Activated CD8-positive, alpha-beta memory T cell treated with anti-CD3 and anti-CD28 coated beads for 24 hours (primary cell): ENCODE measurements around the gene CCDC71.

Experiments
- DNase-seq: peaks from one replicate; pipeline ENCODE4 v3.0.0-alpha.2; 2020

CCDC71 gene

DNA sequence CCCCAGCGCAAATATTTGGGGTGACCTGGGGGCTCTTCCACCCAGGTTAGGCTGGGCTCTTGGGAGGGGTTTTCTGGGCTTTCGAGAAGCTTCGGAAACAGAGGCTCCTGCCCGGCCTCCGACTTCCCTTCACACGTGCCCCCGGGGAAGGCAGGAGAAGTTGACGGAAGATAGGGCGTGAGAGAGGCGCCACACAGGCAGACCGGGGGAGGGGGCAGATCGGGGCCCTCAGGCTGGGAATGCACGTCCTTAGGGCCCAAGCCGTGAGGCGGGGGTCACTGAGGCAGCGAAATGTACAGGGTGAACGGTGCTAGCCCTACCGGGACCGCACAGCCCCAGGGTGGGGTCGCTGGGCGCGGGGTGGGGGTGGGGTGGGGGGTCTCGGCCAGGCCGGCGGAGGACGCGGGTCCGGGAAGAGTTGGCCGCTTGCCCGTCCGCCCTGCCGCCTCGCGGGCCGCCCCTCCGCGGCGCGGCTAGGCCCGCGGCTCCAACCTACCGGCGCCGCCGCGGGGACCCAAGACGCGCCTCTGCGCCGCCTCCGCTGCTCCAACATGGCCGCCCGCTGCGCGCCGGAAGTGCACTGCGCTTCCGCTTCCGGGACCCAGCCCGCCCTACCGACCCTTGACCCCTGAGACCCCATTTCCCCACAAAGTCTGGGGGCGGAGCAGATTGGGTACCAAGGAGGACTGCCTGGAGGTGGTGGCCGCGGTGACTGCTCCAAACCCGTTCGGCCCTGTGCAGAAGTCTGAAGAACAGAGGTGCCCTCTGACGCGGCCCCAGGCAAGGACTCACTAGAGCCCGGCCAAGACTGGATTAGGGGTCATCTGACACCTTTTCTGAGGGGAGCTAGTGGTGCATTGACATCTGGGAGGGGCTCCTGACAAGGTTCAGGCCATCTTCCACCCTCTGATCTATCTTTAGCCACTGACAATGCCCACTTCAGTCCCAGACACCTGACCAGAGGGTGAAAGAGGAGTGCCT, at the start of gene CCDC71:
Gene CCDC71, minus strand, starts transcription at position 561 of the 981 bp plus-strand sequence. CDS start 2,123 bp downstream, outside the sequence.
- peak; percentile 90 for DNase-seq

GRCh38 chr3:49213998-49214397, 47.9 kb upstream of the CCDC71 start:
- DNase-seq: no peak

DNA sequence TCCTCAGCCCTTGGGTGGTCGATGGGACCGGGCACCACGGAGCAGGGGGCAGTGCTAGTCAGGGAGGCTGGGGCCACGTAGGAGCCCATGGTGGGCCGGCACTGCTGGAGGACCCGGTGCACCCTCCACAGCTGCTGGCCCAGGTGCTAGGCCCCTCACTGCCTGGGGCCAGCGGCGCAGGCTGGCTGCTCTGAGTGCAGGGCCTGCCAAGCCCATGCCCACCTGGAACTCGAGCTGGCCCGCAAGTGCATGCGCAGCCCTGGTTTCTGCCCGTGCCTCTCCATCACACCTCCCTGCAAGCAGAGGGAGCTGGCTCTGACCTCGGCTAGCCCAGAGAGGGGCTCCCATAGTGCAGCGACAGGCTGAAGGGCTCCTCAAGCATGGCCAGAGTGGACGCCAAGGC, 47.4 kb upstream of the CCDC71 start:
- no peak for DNase-seq

GRCh38 chr3:49199900-49200281, 33.8 kb upstream of the CCDC71 start:
- DNase-seq: no peak

- DNase-seq: no peak
Observed at GRCh38 chr3:49199239-49199899, 33.2 kb upstream of the CCDC71 start.

GRCh38 chr3:49198611-49199230, 32.6 kb upstream of the CCDC71 start:
- no peak for DNase-seq

DNA sequence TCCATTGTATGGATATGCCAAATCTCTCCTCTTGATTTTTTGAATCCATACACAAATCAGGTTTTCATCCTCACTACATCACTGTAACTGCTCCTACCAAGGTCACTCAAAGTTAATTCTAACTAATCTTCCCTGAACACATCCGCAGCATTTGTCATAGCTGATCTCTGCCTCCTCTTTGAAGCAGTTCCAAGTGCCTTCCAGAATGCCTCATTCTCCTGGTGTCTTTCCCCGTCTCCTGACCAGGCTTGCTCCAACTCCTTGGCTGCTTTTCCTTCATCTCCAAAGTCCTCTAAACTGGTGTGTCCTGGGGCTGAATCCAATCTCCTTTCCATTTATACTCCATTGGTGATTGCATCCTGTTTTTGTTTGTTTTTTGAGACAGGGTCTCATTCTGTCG, 32.0 kb upstream of the CCDC71 start:
- DNase-seq: no peak

DNA sequence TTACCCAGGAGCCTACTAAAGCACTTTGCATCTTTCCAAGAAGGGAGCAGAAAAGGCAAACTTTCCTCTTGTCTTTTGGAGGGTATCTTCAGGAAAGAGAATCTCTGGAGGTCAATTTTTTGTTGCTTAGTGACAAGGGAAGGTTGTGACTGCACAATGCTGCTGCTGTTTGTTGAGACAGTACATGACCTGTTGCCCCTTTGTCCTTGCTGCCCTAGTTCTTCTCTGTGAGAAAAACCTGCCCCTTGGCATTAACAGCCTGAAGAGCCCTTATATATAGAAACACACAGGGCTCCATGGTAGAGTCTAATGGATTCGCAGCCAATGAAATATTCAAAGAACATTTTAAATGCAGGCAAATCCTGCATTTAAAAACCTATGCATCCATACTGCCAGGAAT, 25.6 kb upstream of the CCDC71 start:
- DNase-seq: no peak

DNA sequence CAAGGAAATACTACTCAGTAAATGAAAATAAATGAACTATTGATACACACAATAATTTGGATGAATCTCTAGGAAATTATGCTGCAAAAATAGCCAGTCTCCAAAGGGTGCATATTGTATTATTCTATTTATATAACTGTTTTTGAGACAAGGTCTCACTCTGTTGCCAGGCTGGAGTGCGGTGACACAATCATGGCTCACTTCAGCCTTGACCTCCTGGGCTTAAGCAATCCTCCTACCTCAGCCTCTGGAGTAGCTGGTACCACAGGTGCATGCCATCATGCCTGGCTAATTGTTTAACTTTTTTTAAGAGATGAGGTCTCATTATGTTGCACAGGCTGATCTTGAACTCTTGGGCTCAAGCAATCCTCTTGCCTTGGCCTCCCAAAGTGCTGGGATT, 17.7 kb upstream of the CCDC71 start:
- no peak for DNase-seq

GRCh38 chr3:49182682-49183081, 16.6 kb upstream of the CCDC71 start:
- DNase-seq: no peak

- DNase-seq: no peak
Observed at GRCh38 chr3:49181351-49181750, 15.2 kb upstream of the CCDC71 start.

DNA sequence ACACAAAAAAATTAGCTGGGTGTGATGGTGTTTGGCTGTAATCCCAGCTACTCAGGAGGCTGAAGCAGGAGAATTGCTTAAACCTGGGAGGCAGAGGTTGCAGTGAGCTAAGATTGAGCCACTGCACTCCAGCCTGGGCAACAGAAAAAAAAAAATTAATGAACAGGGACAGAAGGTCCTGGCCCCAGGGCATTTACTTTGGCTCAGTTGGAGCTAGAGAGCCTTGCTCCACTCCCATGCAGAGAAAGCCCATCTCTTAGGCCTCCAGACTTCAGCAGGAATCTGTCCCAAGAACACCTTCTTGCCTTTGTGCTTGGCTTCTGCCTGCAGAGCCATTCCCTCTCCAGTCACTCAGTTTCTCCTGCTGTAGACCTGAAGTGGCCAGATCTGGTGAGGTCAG, 14.0 kb upstream of the CCDC71 start:
- no peak for DNase-seq

DNA sequence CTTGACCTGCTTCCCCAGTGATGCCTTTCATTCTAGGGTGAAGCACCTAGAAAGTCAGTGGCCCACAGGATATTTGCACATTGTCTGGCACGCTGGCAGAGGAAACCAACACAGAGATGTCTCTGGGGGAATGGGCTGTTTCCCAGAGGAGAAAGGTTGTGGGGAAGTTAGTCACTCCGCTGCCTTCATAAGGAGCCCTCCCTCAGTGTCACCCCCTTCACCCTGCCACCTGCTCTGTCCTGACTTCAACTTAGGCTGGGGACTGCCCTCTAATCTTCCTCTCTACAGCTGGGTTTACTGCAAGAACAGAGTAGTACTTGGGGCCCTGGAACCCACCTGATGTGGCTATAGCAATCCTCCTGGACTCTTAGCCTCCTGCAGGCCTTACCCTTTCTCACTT, 10.9 kb upstream of the CCDC71 start:
- DNase-seq: no peak

DNA sequence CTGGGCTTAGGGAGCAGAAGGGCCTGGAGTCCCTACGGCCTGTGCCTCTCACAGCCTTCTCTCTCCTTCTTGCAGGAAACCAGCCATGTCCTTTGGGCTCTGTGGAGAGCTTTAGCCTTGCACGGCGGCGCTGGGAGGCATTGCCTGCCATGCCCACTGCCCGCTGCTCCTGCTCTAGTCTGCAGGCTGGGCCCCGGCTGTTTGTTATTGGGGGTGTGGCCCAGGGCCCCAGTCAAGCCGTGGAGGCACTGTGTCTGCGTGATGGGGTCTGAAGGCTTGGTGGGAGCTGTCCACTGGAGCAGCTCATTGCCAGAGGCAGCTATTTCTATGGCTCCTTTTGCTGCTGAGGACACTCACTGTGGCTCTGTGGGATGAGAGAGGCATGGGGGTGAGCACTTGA, 9.4 kb upstream of the CCDC71 start:
- no peak for DNase-seq

- no peak for DNase-seq
Observed at GRCh38 chr3:49174397-49174985, 8.4 kb upstream of the CCDC71 start.

DNA sequence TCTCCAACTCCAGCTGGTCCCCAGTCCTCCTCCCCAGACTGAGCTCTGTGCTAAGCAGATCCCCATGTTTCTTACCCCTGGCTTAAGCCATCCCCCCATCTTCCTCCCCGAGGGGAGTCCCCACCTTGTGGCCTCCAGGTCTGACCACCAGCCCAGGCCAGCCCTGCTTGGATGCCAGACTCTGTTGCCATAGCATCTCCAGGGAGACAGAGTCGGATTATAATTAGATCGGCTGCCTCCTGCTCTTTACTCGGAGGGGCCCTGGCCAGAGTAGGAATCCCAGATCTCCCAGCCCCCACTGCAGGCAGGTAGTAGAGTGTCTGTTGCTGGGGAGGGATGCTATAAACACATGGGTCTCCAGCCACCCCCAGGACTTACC, 7.7 kb upstream of the CCDC71 start:
- DNase-seq: no peak

GRCh38 chr3:49173116-49173791, 7.1 kb upstream of the CCDC71 start:
- DNase-seq: no peak

- DNase-seq: no peak
Observed at GRCh38 chr3:49172551-49173041, 6.5 kb upstream of the CCDC71 start.

GRCh38 chr3:49171775-49172500, 5.8 kb upstream of the CCDC71 start:
- no peak for DNase-seq

DNA sequence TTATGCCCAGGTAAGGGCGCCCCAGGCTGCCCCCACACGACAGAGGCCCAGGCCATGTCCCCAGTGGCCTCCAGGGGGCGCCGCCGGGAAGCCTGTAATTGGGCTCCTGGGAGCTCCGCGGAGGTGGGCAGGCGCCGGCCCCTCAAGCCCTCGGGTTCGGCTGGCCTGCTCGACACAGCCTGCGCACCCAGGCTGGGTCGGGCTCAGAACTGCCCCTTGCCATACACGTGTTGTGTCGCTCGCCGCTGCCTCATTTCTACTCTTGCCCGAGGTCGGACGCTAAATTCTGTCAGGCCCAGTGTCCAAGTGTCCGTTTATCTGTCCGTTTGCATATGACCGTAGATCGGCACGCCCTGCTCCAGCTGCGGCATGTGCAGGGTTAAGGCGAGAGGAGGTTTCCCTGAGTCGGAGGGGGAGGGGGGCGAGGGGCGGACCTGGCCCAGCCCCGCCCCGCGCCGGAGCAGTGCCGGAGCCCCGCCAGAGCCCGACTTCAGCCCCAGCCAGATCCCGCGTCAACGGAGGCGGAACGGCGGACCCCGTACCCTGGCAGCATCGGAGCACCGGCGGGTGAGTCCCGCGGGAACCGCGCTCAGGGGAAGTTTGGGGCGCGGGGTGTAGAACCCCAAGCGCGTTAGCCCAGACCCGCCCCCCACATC, 5.1 kb upstream of the CCDC71 start, which contains the start of gene KLHDC8B:
Gene KLHDC8B, plus strand, starts transcription at position 480 of the 656 bp plus-strand sequence. CDS start 1,172 bp downstream, outside the sequence.
- peak; percentile 96 for DNase-seq

DNA sequence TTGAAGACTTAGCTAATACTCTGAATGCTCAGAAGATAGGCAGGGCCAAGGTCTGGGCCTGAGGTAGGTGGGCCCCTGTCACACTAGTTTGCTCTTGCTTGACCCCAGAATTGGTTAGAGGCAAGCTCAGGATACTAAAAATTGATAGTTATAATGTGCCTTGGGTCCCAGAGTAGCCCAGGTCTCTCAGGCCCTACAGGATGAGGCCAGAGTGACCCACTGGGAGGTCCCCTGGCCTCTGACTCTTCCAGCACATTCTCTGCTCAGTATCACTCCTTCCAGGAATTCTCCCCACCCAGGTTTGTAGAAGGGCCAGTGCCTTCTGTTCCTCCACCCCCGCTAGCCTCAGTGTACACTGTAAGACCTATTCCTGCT, 4.6 kb upstream of the CCDC71 start:
- DNase-seq: no peak
